ENCODE measurements around the gene CHRNB1.

GRCh38 chr17:7475764-7476422 lies 31.0 kb downstream of the CHRNB1 start:
- TF ChIP-seq CTCF (IDR thresholded peaks at IDR 0.05 in 8 of 11, conservative IDR thresholded peaks at IDR 0.05 in 3 of 11) (no peak), POLR2A (IDR thresholded peaks at IDR 0.05) (no peak), POLR2AphosphoS5 (IDR thresholded peaks at IDR 0.05) (peak in 2 of 3 donors; percentile 63 to 79)

All from spleen (tissue), 7 donors.